Measurements from ENCODE around the gene CAMSAP1.
"Not testable (repeated sequence)": the region's sequence is repeated elsewhere in the genome, so short reads cannot be mapped to it uniquely, and the experiment has no call there.

CAMSAP1 gene

GRCh38 chr9:135946392-135946994 lies 39.1 kb upstream of the CAMSAP1 start:
- no peak overlapping the region for H3K4me3 ChIP-seq (ENCODE audit: low read length)
- no peak for TF ChIP-seq ZNF274 (IDR thresholded peaks at IDR 0.05; ENCODE audit: low read depth, low read length)

- no peak overlapping the region for H3K4me3 ChIP-seq (ENCODE audit: low read length)
- TF ChIP-seq ZNF274 (IDR thresholded peaks at IDR 0.05; ENCODE audit: low read depth, low read length) = no peak
These were observed 38.6 kb upstream of the CAMSAP1 start for GRCh38 chr9:135945969-135946368.

- no peak for TF ChIP-seq ZNF274 (IDR thresholded peaks at IDR 0.05; ENCODE audit: low read depth, low read length)
- no peak overlapping the region for H3K4me3 ChIP-seq (ENCODE audit: low read length)
These were observed 37.3 kb upstream of the CAMSAP1 start for GRCh38 chr9:135944444-135945252.

- not testable (repeated sequence) for H3K4me3 ChIP-seq (ENCODE audit: low read length)
These were observed 36.3 kb upstream of the CAMSAP1 start for GRCh38 chr9:135943604-135944003.

GRCh38 chr9:135941288-135941995 lies 34.1 kb upstream of the CAMSAP1 start:
- H3K4me3 ChIP-seq (ENCODE audit: low read length) = no peak overlapping the region
- no peak for TF ChIP-seq ZNF274 (IDR thresholded peaks at IDR 0.05; ENCODE audit: low read depth, low read length)

GRCh38 chr9:135939351-135940265 lies 32.3 kb upstream of the CAMSAP1 start:
- no peak overlapping the region for H3K4me3 ChIP-seq (ENCODE audit: low read length)
- no peak for TF ChIP-seq ZNF274 (IDR thresholded peaks at IDR 0.05; ENCODE audit: low read depth, low read length)

GRCh38 chr9:135937521-135938489 lies 30.5 kb upstream of the CAMSAP1 start:
- TF ChIP-seq ZNF274 (IDR thresholded peaks at IDR 0.05; ENCODE audit: low read depth, low read length) = no peak
- H3K4me3 ChIP-seq (ENCODE audit: low read length) = no peak overlapping the region

GRCh38 chr9:135933114-135933513 lies 25.8 kb upstream of the CAMSAP1 start:
- no peak for TF ChIP-seq ZNF274 (IDR thresholded peaks at IDR 0.05; ENCODE audit: low read depth, low read length)
- no peak overlapping the region for H3K4me3 ChIP-seq (ENCODE audit: low read length)

GRCh38 chr9:135932656-135933055 lies 25.3 kb upstream of the CAMSAP1 start:
- H3K4me3 ChIP-seq (ENCODE audit: low read length) = no peak overlapping the region
- no peak for TF ChIP-seq ZNF274 (IDR thresholded peaks at IDR 0.05; ENCODE audit: low read depth, low read length)

- no peak for TF ChIP-seq ZNF274 (IDR thresholded peaks at IDR 0.05; ENCODE audit: low read depth, low read length)
- no peak overlapping the region for H3K4me3 ChIP-seq (ENCODE audit: low read length)
These were observed 24.0 kb upstream of the CAMSAP1 start for GRCh38 chr9:135931349-135931820.

GRCh38 chr9:135930446-135931345 lies 23.4 kb upstream of the CAMSAP1 start:
- TF ChIP-seq ZNF274 (IDR thresholded peaks at IDR 0.05; ENCODE audit: low read depth, low read length) = no peak

More at GRCh38 chr9:135930446-135931345, 23.4 kb upstream of the CAMSAP1 start:
- no peak overlapping the region for H3K4me3 ChIP-seq (ENCODE audit: low read length)

Measured in GM08714 (cell line).